Measurements from ENCODE around the gene MAOA.
"Not testable (repeated sequence)": the region's sequence is repeated elsewhere in the genome, so short reads cannot be mapped to it uniquely, and the experiment has no call there.

Gene MAOA

GRCh38 chrX:43718546-43718945 is 62.4 kb downstream of the MAOA start:
- DNase-seq: no peak

GRCh38 chrX:43718956-43719355 is 62.9 kb downstream of the MAOA start:
- no peak for DNase-seq

GRCh38 chrX:43720082-43720481 is 64.0 kb downstream of the MAOA start:
- DNase-seq: no peak

GRCh38 chrX:43720961-43721360 is 64.9 kb downstream of the MAOA start:
- no peak for DNase-seq

GRCh38 chrX:43725227-43725626 is 69.1 kb downstream of the MAOA start:
- not testable (repeated sequence) for DNase-seq

GRCh38 chrX:43727254-43727653 is 71.2 kb downstream of the MAOA start:
- not testable (repeated sequence) for DNase-seq

GRCh38 chrX:43728002-43728401 is 71.9 kb downstream of the MAOA start:
- DNase-seq: no peak

- DNase-seq: no peak
Measured at GRCh38 chrX:43728966-43729365, 72.9 kb downstream of the MAOA start.

GRCh38 chrX:43731086-43731485 is 75.0 kb downstream of the MAOA start:
- no peak for DNase-seq

- no peak for DNase-seq
Measured at GRCh38 chrX:43733699-43734098, 77.6 kb downstream of the MAOA start.

GRCh38 chrX:43734444-43734843 is 78.3 kb downstream of the MAOA start:
- DNase-seq: no peak

GRCh38 chrX:43735534-43735933 is 79.4 kb downstream of the MAOA start:
- DNase-seq: no peak

- no peak for DNase-seq
Measured at GRCh38 chrX:43735957-43736356, 79.9 kb downstream of the MAOA start.

GRCh38 chrX:43741843-43742573 is 85.9 kb downstream of the MAOA start:
- DNase-seq: no peak

GRCh38 chrX:43743100-43743822 is 87.2 kb downstream of the MAOA start:
- DNase-seq: no peak

GRCh38 chrX:43744284-43744683 is 88.2 kb downstream of the MAOA start:
- no peak for DNase-seq

GRCh38 chrX:43745938-43746721 is 90.0 kb downstream of the MAOA start:
- no peak for DNase-seq

- DNase-seq: no peak
Measured at GRCh38 chrX:43747476-43747875, 91.4 kb downstream of the MAOA start.

GRCh38 chrX:43750248-43750676 is 94.2 kb downstream of the MAOA start:
- peak; percentile 56 for DNase-seq

GRCh38 chrX:43753637-43754036 is 97.5 kb downstream of the MAOA start:
- DNase-seq: no peak

GRCh38 chrX:43756076-43756475 is 100.0 kb downstream of the MAOA start:
- DNase-seq: no peak

GRCh38 chrX:43758044-43758443 is 101.9 kb downstream of the MAOA start:
- DNase-seq: no peak

GRCh38 chrX:43785930-43786591 is 130.0 kb downstream of the MAOA start:
- no peak for DNase-seq
